Kidney (tissue), 14 donors: ENCODE data around the gene FOS. TPM values are rescaled to one million over a fixed set of nuclear protein-coding genes. Genes with fewer than 3 reads are reported as not detected.
A peak's percentile ranks its signal among the peaks of the same experiment; 100 is the strongest.

ENCODE experiments used
- DNase-seq, 5 donors: peaks; one replicate each; pipeline ENCODE4 v3.0.0-alpha.2; 2013 to 2020
- FAIRE-seq: peaks from 2 replicates; lab custom pipeline; 2012; peaks lifted over from hg19 to GRCh38; lab: Jason Lieb, UNC
- H3K27ac ChIP-seq, 2 donors: one replicate each; pipeline ENCODE4 v1.7.0; 2013; ENCODE audit warnings: low read depth in 2 of 2, low read length in 2 of 2, inconsistent platforms in 1 of 2
- H3K27me3 ChIP-seq: one replicate; pipeline ENCODE4 v1.7.1; 2013; ENCODE audit warnings: low read length, inconsistent platforms; ENCODE audit not compliant: control insufficient read depth, insufficient read depth
- H3K36me3 ChIP-seq, 3 donors: one replicate each; pipeline versions ENCODE4 v1.7.0 to v1.7.1; 2013; ENCODE audit warnings: low read length in 3 of 3, control low read depth in 1 of 3, inconsistent platforms in 1 of 3; ENCODE audit not compliant: insufficient read depth in 3 of 3, control insufficient read depth in 2 of 3
- H3K4me1 ChIP-seq, 3 donors: one replicate each; pipeline versions ENCODE4 v1.7.0 to v1.7.1; 2013; ENCODE audit warnings: low read length in 3 of 3, inconsistent platforms in 1 of 3, low read depth in 1 of 3; ENCODE audit not compliant: control insufficient read depth in 2 of 3, insufficient read depth in 2 of 3
- H3K4me3 ChIP-seq, 3 donors: one replicate each; pipeline versions ENCODE4 v1.7.0 to v1.8.1; 2013; ENCODE audit warnings: low read length in 3 of 3, control low read depth in 1 of 3, inconsistent platforms in 1 of 3
- H3K9ac ChIP-seq, 3 donors: one replicate each; pipeline versions ENCODE4 v1.7.0 to v1.7.1; 2013; ENCODE audit warnings: low read length in 3 of 3, control low read depth in 1 of 3, inconsistent platforms in 1 of 3
- H3K9me3 ChIP-seq, 3 donors: one replicate each; pipeline versions ENCODE4 v1.7.0 to v1.7.1; 2013; ENCODE audit warnings: low read length in 3 of 3, control low read depth in 1 of 3, inconsistent platforms in 1 of 3; ENCODE audit not compliant: control insufficient read depth in 2 of 3, insufficient read depth in 1 of 3
- intact Hi-C: fragments of 100-400 bp; cut with DNase I; formaldehyde crosslinking; loops from one replicate; pipeline ENCODE4 v1.11.1; 2022
- polyA plus RNA-seq: library from polyadenylated mRNA; stranded (reverse); fragments of 350-450 nt; fragmentation: Illumina TruSeq; extraction: RNeasy Lipid Tissue Mini Kit (QIAGEN cat#74804); gene quantifications from one replicate; pipeline ENCODE4 v1.2.3, GENCODE V29; 2014; ENCODE audit warnings: low read depth, low replicate concordance; ENCODE audit not compliant: insufficient read depth
- total RNA-seq: library from RNA; stranded (reverse); fragmentation: NEBNext Ultra II Directional; extraction: Animal tissue kit (Norgen Biotek cat#: 25700); gene quantifications from one replicate; pipeline ENCODE4 v1.2.1, GENCODE V29; 2021
- TF ChIP-seq, protein P1 (sequence below): IDR thresholded peaks from 3 replicates; pipeline ENCODE4 v1.5.1; 2012; ENCODE audit warnings: mild to moderate bottlenecking, moderate library complexity, borderline replicate concordance; ENCODE audit not compliant: insufficient read depth; ENCODE audit errors: extremely low read depth
- donor health status: control.
- donor health status: control.
- donor health status: control.
- donor health status: control.
- donor health status: control.
- donor health status: DM: yes; HTN: yes; CAD: no.
- donor health status: Normal renal cell carcinoma (clear cell type).

The FOS gene
- total and polyA plus RNA-seq, 2 donors from 2014 or later: 116 to 193 TPM

DNA sequence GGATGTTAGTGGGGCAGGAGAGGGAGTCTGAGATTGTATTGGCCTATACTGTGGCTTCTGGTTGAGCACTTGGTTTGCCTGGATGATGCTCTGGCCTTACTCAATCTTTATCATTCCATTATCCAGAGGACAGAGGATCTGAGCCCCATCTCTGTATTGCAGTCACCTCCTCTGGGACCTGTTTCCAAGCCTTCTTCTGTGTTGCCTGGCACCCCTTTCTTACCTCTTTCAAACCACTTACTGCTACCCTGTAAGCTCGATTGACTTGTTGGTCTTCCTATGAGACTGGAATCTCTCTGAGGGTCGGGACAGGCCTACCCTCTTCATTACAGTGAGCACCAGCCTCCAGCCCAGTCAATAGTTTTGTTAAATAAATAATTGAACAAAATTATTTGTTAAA is 3.0 kb upstream of the FOS start:
- H3K27me3 ChIP-seq: peaks cover 6% of the 10 kb centered on the region
- DNase-seq (no peak), FAIRE-seq (no peak)
- peaks cover 0 to 13% (median 2%) of the 10 kb centered on the region in 3 donors for H3K36me3 ChIP-seq
- intact Hi-C loops: no loop called here
- TF ChIP-seq, protein P1, sequence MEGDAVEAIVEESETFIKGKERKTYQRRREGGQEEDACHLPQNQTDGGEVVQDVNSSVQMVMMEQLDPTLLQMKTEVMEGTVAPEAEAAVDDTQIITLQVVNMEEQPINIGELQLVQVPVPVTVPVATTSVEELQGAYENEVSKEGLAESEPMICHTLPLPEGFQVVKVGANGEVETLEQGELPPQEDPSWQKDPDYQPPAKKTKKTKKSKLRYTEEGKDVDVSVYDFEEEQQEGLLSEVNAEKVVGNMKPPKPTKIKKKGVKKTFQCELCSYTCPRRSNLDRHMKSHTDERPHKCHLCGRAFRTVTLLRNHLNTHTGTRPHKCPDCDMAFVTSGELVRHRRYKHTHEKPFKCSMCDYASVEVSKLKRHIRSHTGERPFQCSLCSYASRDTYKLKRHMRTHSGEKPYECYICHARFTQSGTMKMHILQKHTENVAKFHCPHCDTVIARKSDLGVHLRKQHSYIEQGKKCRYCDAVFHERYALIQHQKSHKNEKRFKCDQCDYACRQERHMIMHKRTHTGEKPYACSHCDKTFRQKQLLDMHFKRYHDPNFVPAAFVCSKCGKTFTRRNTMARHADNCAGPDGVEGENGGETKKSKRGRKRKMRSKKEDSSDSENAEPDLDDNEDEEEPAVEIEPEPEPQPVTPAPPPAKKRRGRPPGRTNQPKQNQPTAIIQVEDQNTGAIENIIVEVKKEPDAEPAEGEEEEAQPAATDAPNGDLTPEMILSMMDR: no peak
- peaks cover 0 to 20% (median 17%) of the 10 kb centered on the region in 3 donors for H3K4me1 ChIP-seq
- no peaks in the 10 kb centered on the region for H3K9me3 ChIP-seq
- no peak overlapping the region for H3K4me3 ChIP-seq
- no peak overlapping the region for H3K9ac ChIP-seq
- peak overlapping the region in 1 of 2 donors; percentile 35 for H3K27ac ChIP-seq

DNA sequence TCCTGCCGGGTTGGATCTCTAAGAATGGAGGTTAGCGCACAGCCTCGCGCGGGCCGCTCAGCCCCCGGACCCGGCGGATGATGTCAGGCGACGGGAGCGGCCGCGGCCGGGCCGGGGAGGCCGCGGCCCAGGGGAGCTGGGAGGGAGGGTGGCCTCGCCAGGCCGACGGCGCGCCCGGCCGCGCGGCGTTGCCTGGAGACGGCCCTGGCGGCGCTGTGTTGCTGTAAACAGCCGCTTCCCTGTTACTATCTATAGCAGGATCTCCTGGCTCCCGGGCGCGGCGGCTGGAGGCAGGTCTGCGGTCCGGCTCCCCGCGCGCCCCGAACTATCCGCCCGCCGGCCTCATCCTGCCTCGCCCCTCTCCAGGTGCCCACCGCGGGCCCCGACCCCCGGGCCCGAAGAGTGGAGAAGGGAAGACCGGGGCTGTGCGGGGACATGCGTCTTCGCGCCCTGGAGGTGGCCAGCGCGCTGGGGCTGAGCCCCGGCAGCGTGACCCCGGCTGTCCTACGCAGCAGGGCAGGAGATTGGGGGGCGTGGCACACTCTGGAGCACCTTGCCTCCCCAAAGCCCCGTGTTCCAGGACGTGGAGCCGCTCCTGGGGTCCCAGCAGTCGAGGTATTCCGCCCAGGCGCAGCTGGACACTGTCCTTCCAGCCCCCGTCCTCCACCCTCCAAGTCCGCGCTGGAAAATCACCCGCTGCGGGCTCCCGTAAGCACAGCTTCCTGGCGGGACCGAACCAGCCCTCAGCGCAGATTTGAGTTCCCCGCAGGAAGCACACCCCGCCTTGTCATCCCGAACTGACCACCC is 1.4 kb upstream of the FOS start:
- peak overlapping the region; percentile 3 to 94 (median 93) for H3K9ac ChIP-seq
- TF ChIP-seq, protein P1: no peak
- peaks cover 2 to 24% (median 7%) of the 10 kb centered on the region in 3 donors for H3K36me3 ChIP-seq
- H3K27me3 ChIP-seq: peaks cover 6% of the 10 kb centered on the region
- intact Hi-C loops: no loop called here
- FAIRE-seq (no peak), DNase-seq (peak; percentile 88 to 97 (median 92))
- H3K4me3 ChIP-seq: peak overlapping the region; percentile 75 to 90 (median 81)
- H3K9me3 ChIP-seq: no peaks in the 10 kb centered on the region
- peak overlapping the region; percentile 99 for H3K27ac ChIP-seq
- H3K4me1 ChIP-seq: peaks cover 0 to 28% (median 20%) of the 10 kb centered on the region in 3 donors

DNA sequence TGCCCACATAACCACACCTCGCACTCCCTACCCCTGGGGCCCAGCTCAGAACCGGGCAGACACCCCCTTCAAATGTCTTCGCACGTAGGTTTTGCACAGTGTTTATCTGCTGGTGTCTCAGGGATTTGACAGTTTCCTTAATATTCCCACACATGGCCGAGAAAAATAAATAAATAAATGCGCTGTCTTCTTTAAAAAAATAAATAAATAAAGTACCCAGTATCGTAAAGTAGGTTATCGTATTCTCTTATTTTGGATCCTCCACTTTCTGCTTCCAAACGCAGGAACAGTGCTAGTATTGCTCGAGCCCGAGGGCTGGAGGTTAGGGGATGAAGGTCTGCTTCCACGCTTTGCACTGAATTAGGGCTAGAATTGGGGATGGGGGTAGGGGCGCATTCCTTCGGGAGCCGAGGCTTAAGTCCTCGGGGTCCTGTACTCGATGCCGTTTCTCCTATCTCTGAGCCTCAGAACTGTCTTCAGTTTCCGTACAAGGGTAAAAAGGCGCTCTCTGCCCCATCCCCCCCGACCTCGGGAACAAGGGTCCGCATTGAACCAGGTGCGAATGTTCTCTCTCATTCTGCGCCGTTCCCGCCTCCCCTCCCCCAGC is 710 bp upstream of the FOS start:
- Histone ChIP-seq H3K4me1 (peaks cover 0 to 28% (median 20%) of the 10 kb centered on the region in 3 donors), H3K27ac (peak overlapping the region; percentile 99), H3K4me3 (peak overlapping the region; percentile 75 to 90 (median 81)), H3K9me3 (no peaks in the 10 kb centered on the region), H3K9ac (peak overlapping the region; percentile 61 to 94 (median 93)), H3K36me3 (peaks cover 2 to 24% (median 7%) of the 10 kb centered on the region in 3 donors), H3K27me3 (peaks cover 6% of the 10 kb centered on the region)
- FAIRE-seq: no peak
- no peak for DNase-seq
- intact Hi-C loops: no loop called here
- TF ChIP-seq, protein P1: no peak
